CD4-positive, CD25-positive, alpha-beta regulatory T cell (primary cell): ENCODE measurements around the gene CST11. TPM values are rescaled to one million over a fixed set of nuclear protein-coding genes. Genes with fewer than 3 reads are reported as not detected.
A peak's percentile ranks its signal among the peaks of the same experiment; 100 is the strongest.

Experiments used
- ATAC-seq, 2 donors: fragments of 150-1000 bp; cut with Tn5 transposase; one replicate each; pipeline ENCODE4 v1.10.0; 2021; ENCODE audit warnings: low read depth in 2 of 2, moderate number of reproducible peaks in 2 of 2, moderate library complexity in 1 of 2
- DNase-seq, 3 donors: peaks; one replicate each; pipeline versions ENCODE4 v3.0.0 to v3.0.0-alpha.2; 2012 to 2022; ENCODE audit warnings: mixed read lengths in 1 of 3
- H3K27ac ChIP-seq: one replicate; pipeline ENCODE4 v1.7.0; 2013; ENCODE audit warnings: mild to moderate bottlenecking, low read length; ENCODE audit not compliant: insufficient read depth, poor library complexity, severe bottlenecking
- H3K27me3 ChIP-seq: one replicate; pipeline ENCODE4 v1.7.0; 2013; ENCODE audit warnings: low read length; ENCODE audit not compliant: control insufficient read depth, insufficient read depth
- H3K36me3 ChIP-seq: one replicate; pipeline ENCODE4 v1.7.0; 2013; ENCODE audit warnings: mild to moderate bottlenecking, low read length, moderate library complexity; ENCODE audit not compliant: control insufficient read depth, insufficient read depth
- H3K4me1 ChIP-seq: 2 replicates; pipeline ENCODE4 v1.7.0; 2013; ENCODE audit warnings: mild to moderate bottlenecking, low read length; ENCODE audit not compliant: insufficient read depth, control insufficient read depth, poor library complexity, severe bottlenecking
- H3K4me3 ChIP-seq: one replicate; pipeline ENCODE4 v1.7.0; 2013; ENCODE audit warnings: low read depth, mild to moderate bottlenecking, low read length, moderate library complexity
- H3K9me3 ChIP-seq, 2 experiments: 1 replicate in 1 of 2; 2 replicates in 1 of 2; pipeline ENCODE4 v1.7.0; 2013; ENCODE audit warnings: low read length in 2 of 2, mild to moderate bottlenecking in 1 of 2, moderate library complexity in 1 of 2; ENCODE audit not compliant: control insufficient read depth in 2 of 2
- H3K27ac Mint-ChIP-seq, 3 donors: one replicate each; pipeline ENCODE4 v1.8.0; 2020 to 2022; ENCODE audit warnings: mild to moderate bottlenecking in 3 of 3, mixed read lengths in 3 of 3, moderate library complexity in 2 of 3
- H3K27me3 Mint-ChIP-seq: one replicate; pipeline ENCODE4 v1.8.0; 2022; ENCODE audit warnings: mild to moderate bottlenecking, mixed read lengths
- H3K36me3 Mint-ChIP-seq: one replicate; pipeline ENCODE4 v1.8.0; 2020; ENCODE audit warnings: mixed read lengths
- H3K4me1 Mint-ChIP-seq, 4 donors: one replicate each; pipeline ENCODE4 v1.8.0; 2020 to 2022; ENCODE audit warnings: mixed read lengths in 4 of 4, mild to moderate bottlenecking in 1 of 4
- H3K4me3 Mint-ChIP-seq, 4 donors: one replicate each; pipeline ENCODE4 v1.8.0; 2020 to 2022; ENCODE audit warnings: mild to moderate bottlenecking in 4 of 4, mixed read lengths in 4 of 4, moderate library complexity in 3 of 4
- H3K9me3 Mint-ChIP-seq, 7 donors: one replicate each; pipeline ENCODE4 v1.8.0; 2020 to 2022; ENCODE audit warnings: mixed read lengths in 7 of 7, mild to moderate bottlenecking in 3 of 7, moderate library complexity in 2 of 7
- polyA plus RNA-seq, 4 donors: library from polyadenylated mRNA; unstranded; fragments of 300-500 nt; fragmentation: Illumina TruSeq; gene quantifications; one replicate each; pipeline ENCODE4 v1.2.3, GENCODE V29; 2021
- total RNA-seq: library from RNA; stranded (reverse); gene quantifications from one replicate; pipeline ENCODE4 v1.2.3, GENCODE V29; 2022

The CST11 gene
- total and polyA plus RNA-seq, 5 donors from 2014 or later: not detected

GRCh38 chr20:23419657-23419994 is 33.0 kb downstream of the CST11 start:
- H3K9me3 Mint-ChIP-seq: no peaks in the 10 kb centered on the region
- Histone ChIP-seq H3K4me3 (peak overlapping the region; percentile 85), H3K4me1 (peaks cover 22% of the 10 kb centered on the region), H3K27ac (no peak overlapping the region), H3K9me3 (no peaks in the 10 kb centered on the region), H3K36me3 (no peaks in the 10 kb centered on the region), H3K27me3 (no peaks in the 10 kb centered on the region)
- H3K27me3 Mint-ChIP-seq: peaks cover 14% of the 10 kb centered on the region
- peak overlapping the region; percentile 84 to 97 (median 92) for H3K4me3 Mint-ChIP-seq
- peaks cover 20 to 44% (median 29%) of the 10 kb centered on the region in 4 donors for H3K4me1 Mint-ChIP-seq
- DNase-seq (no peak), ATAC-seq (no peak)
- peak overlapping the region; percentile 86 to 95 (median 93) for H3K27ac Mint-ChIP-seq
- H3K36me3 Mint-ChIP-seq: peaks cover 3% of the 10 kb centered on the region

DNA sequence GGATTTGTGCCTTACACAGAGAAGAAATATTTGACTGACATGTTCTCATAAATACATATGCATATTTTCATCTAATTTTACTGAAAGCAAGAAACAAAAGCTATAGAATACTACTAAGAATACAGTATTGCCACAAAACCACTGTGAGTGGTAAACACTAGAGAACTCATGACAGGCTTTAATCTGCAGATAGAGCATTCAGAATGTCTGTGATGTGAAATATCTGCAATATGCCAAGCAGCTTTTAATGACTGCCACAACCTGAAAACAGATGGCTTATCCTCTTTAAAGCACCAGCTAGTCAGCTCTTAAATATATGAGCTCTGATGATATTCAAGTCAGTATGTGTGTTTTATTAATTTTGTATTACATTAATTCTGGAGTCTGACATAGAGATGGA is 34.8 kb downstream of the CST11 start:
- H3K9me3 Mint-ChIP-seq: no peaks in the 10 kb centered on the region
- no peak overlapping the region for H3K4me3 ChIP-seq
- H3K4me1 Mint-ChIP-seq: peaks cover 27 to 52% (median 36%) of the 10 kb centered on the region in 4 donors
- H3K36me3 ChIP-seq: no peaks in the 10 kb centered on the region
- peaks cover 22% of the 10 kb centered on the region for H3K4me1 ChIP-seq
- no peaks in the 10 kb centered on the region for H3K9me3 ChIP-seq
- DNase-seq (no peak), ATAC-seq (no peak)
- H3K4me3 Mint-ChIP-seq: peak overlapping the region in 2 of 4 donors; percentile 46 to 64
- no peak overlapping the region for H3K27ac Mint-ChIP-seq
- peaks cover 2% of the 10 kb centered on the region for H3K27me3 Mint-ChIP-seq
- no peak overlapping the region for H3K27ac ChIP-seq
- no peaks in the 10 kb centered on the region for H3K27me3 ChIP-seq
- H3K36me3 Mint-ChIP-seq: peaks cover 3% of the 10 kb centered on the region

DNA sequence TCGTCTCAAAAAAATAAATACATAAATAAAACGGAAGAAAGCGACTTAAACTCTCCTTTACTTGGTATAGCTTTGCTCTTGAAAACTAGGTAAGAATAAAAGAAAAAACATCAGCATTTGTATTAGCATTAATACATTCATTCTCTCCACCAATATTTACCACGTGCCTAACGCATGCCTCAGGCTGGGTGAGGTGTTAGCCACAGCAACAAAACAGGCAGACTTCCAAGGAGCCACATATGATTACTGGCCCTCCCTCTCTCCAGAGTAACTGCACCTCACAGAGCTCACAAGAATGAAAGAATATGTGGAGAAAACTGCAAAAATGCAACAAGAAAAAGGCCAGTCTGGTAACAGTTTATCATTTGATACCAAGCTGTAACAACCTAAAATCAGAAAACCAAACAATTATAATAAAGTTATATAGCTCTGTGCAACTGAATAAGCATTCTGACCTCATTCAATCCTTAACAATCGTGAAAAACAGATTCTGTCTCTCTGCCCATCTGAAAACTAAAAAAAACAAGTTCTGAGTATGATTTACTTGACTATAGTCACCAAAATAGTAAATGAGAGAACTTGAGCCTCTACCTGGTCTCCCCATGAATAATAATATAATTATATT is 36.6 kb downstream of the CST11 start:
- Mint-ChIP-seq H3K4me1 (peaks cover 33 to 54% (median 34%) of the 10 kb centered on the region in 4 donors), H3K27me3 (no peaks in the 10 kb centered on the region), H3K27ac (no peak overlapping the region), H3K4me3 (peak overlapping the region in 1 of 4 donors; percentile 39), H3K9me3 (no peaks in the 10 kb centered on the region), H3K36me3 (peaks cover 8% of the 10 kb centered on the region)
- no peak for DNase-seq
- peaks cover 15% of the 10 kb centered on the region for H3K4me1 ChIP-seq
- H3K27me3 ChIP-seq: no peaks in the 10 kb centered on the region
- no peaks in the 10 kb centered on the region for H3K9me3 ChIP-seq
- H3K27ac ChIP-seq: no peak overlapping the region
- no peaks in the 10 kb centered on the region for H3K36me3 ChIP-seq
- H3K4me3 ChIP-seq: no peak overlapping the region
- no peak for ATAC-seq

DNA sequence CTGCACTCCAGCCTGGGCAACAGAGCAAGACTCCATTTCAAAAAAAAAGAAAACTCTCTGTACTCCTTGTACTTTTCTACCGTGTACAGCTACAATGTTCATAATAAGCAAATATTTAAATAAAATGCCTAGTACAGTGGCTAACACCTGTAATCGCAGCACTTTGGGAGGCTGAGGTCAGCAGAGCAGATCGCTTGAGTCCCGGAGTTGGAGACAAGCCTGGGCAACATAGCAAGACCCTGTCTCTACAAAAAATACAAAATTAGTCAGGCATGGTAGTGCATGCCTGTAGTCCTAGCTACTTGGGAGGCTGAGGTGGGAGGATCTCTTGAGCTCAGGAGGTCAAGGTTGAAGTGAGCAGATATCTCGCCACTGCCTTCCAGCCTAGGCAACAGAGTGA is 37.1 kb downstream of the CST11 start:
- Mint-ChIP-seq H3K9me3 (no peaks in the 10 kb centered on the region), H3K4me3 (peak overlapping the region in 1 of 4 donors; percentile 39), H3K36me3 (peaks cover 12% of the 10 kb centered on the region), H3K27me3 (no peaks in the 10 kb centered on the region), H3K4me1 (peaks cover 34 to 54% (median 37%) of the 10 kb centered on the region in 4 donors), H3K27ac (no peak overlapping the region)
- no peak overlapping the region for H3K4me3 ChIP-seq
- H3K27ac ChIP-seq: no peak overlapping the region
- H3K27me3 ChIP-seq: no peaks in the 10 kb centered on the region
- H3K9me3 ChIP-seq: no peaks in the 10 kb centered on the region
- ATAC-seq: no peak
- no peak for DNase-seq
- H3K4me1 ChIP-seq: peaks cover 15% of the 10 kb centered on the region
- H3K36me3 ChIP-seq: no peaks in the 10 kb centered on the region

DNA sequence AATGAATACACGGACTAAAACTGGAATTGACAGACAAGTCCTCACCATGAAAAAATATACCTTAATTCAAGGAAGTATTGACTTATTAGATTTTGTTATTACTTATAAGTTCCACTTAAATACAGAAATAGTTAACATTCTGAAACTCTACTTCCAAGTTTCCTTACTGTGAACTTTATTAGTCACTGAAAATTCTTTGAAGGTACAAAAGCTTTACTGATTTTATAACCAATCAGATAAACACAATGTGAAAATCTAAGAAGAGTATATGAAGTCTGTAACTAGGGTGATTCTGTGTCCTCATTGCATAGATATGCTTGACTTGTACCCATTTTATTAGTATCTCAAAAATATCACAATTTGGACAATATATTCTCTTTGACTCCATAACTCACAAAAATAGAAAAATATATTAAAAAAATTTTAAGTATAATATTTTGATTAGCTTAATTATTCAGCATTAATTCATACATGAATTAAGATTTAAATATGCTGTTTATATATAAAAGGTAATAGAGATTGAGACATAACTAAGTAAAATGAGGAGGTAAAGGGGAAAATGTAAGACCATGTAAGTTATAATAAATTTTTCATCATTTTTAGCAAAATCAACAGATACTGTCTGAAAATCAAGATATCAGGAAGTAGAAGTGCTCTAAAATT is 38.0 kb downstream of the CST11 start:
- H3K9me3 Mint-ChIP-seq: no peaks in the 10 kb centered on the region
- DNase-seq (no peak), ATAC-seq (no peak)
- no peak overlapping the region for H3K4me3 ChIP-seq
- no peaks in the 10 kb centered on the region for H3K27me3 ChIP-seq
- H3K9me3 ChIP-seq: no peaks in the 10 kb centered on the region
- H3K36me3 Mint-ChIP-seq: peaks cover 12% of the 10 kb centered on the region
- H3K4me1 Mint-ChIP-seq: peaks cover 28 to 49% (median 37%) of the 10 kb centered on the region in 4 donors
- H3K4me3 Mint-ChIP-seq: no peak overlapping the region
- no peaks in the 10 kb centered on the region for H3K27me3 Mint-ChIP-seq
- no peak overlapping the region for H3K27ac Mint-ChIP-seq
- peaks cover 7% of the 10 kb centered on the region for H3K4me1 ChIP-seq
- H3K36me3 ChIP-seq: no peaks in the 10 kb centered on the region
- no peak overlapping the region for H3K27ac ChIP-seq

- Mint-ChIP-seq H3K4me1 (peaks cover 22 to 45% (median 35%) of the 10 kb centered on the region in 4 donors), H3K4me3 (peak overlapping the region in 1 of 4 donors; percentile 22), H3K36me3 (peaks cover 12% of the 10 kb centered on the region), H3K27me3 (no peaks in the 10 kb centered on the region), H3K27ac (no peak overlapping the region), H3K9me3 (no peaks in the 10 kb centered on the region)
- H3K27me3 ChIP-seq: no peaks in the 10 kb centered on the region
- no peaks in the 10 kb centered on the region for H3K9me3 ChIP-seq
- DNase-seq (no peak), ATAC-seq (no peak)
- H3K36me3 ChIP-seq: no peaks in the 10 kb centered on the region
- no peak overlapping the region for H3K27ac ChIP-seq
- no peak overlapping the region for H3K4me3 ChIP-seq
- no peaks in the 10 kb centered on the region for H3K4me1 ChIP-seq
Measured at GRCh38 chr20:23413862-23414422, 38.7 kb downstream of the CST11 start.

GRCh38 chr20:23412026-23412425 is 40.6 kb downstream of the CST11 start:
- Histone ChIP-seq H3K27ac (no peak overlapping the region), H3K9me3 (no peaks in the 10 kb centered on the region), H3K4me1 (peaks cover 14% of the 10 kb centered on the region), H3K36me3 (no peaks in the 10 kb centered on the region), H3K4me3 (no peak overlapping the region), H3K27me3 (no peaks in the 10 kb centered on the region)
- no peaks in the 10 kb centered on the region for H3K27me3 Mint-ChIP-seq
- DNase-seq (no peak), ATAC-seq (no peak)
- no peak overlapping the region for H3K27ac Mint-ChIP-seq
- no peak overlapping the region for H3K4me3 Mint-ChIP-seq
- H3K9me3 Mint-ChIP-seq: no peaks in the 10 kb centered on the region
- H3K4me1 Mint-ChIP-seq: peaks cover 32 to 48% (median 34%) of the 10 kb centered on the region in 4 donors
- peaks cover 12% of the 10 kb centered on the region for H3K36me3 Mint-ChIP-seq
